B cell (primary cell): ENCODE measurements around the gene TMEM80.

Experiments used
- CTCF ChIP-seq: fragments of 200-600 bp; IDR thresholded peaks from one replicate; pipeline ENCODE4 v1.8.0; 2022; ENCODE audit warnings: antibody characterized with exemption, mild to moderate bottlenecking
- EZH2 ChIP-seq: IDR thresholded peaks from 2 replicates; pipeline ENCODE4 v1.6.1; 2012; ENCODE audit warnings: borderline replicate concordance, low read depth, mild to moderate bottlenecking, moderate library complexity, low read length; ENCODE audit not compliant: insufficient read depth, poor library complexity, severe bottlenecking

GRCh38 chr11:688681-689080, 6.9 kb upstream of the TMEM80 start:
- no peak for TF ChIP-seq EZH2
- no peak for TF ChIP-seq CTCF
